GM21529 (cell line): Measurements from ENCODE around the gene STK26.
"Not testable (repeated sequence)": the region's sequence is repeated elsewhere in the genome, so short reads cannot be mapped to it uniquely, and the experiment has no call there.

Source experiments
- ATAC-seq: cut with Tn5 transposase; IDR thresholded peaks from one replicate; pipeline ENCODE4 v1.9.1; 2021; ENCODE audit not compliant: unreplicated experiment

The STK26 gene

GRCh38 chrX:132034648-132035047, 11.5 kb downstream of the STK26 start:
- peak; percentile 49 for ATAC-seq

GRCh38 chrX:132037479-132037993, 14.4 kb downstream of the STK26 start:
- no peak for ATAC-seq

- no peak for ATAC-seq
Measured at GRCh38 chrX:132040066-132040465, 17.0 kb downstream of the STK26 start.

GRCh38 chrX:132041015-132041414, 17.9 kb downstream of the STK26 start:
- no peak for ATAC-seq

- ATAC-seq, result no peak
Measured at GRCh38 chrX:132043977-132044376, 20.9 kb downstream of the STK26 start.

- ATAC-seq, result no peak
Measured at GRCh38 chrX:132044953-132045352, 21.9 kb downstream of the STK26 start.

GRCh38 chrX:132045456-132045855, 22.4 kb downstream of the STK26 start:
- ATAC-seq, result no peak

- ATAC-seq, result no peak
Measured at GRCh38 chrX:132046533-132046932, 23.4 kb downstream of the STK26 start.

GRCh38 chrX:132051778-132052177, 28.7 kb downstream of the STK26 start:
- ATAC-seq, result not testable (repeated sequence)

GRCh38 chrX:132058050-132058449, 34.9 kb downstream of the STK26 start:
- ATAC-seq, result no peak

- no peak for ATAC-seq
Measured at GRCh38 chrX:132058975-132059374, 35.9 kb downstream of the STK26 start.

- ATAC-seq, result peak; percentile 78
Measured at GRCh38 chrX:132059973-132060540, 37.0 kb downstream of the STK26 start.

GRCh38 chrX:132063334-132063733, 40.2 kb downstream of the STK26 start:
- no peak for ATAC-seq

- ATAC-seq, result no peak
Measured at GRCh38 chrX:132063862-132064261, 40.8 kb downstream of the STK26 start.

- ATAC-seq, result no peak
Measured at GRCh38 chrX:132068405-132068804, 45.3 kb downstream of the STK26 start.

- ATAC-seq, result no peak
Measured at GRCh38 chrX:132071254-132071653, 48.2 kb downstream of the STK26 start.

GRCh38 chrX:132077414-132077813, 54.3 kb downstream of the STK26 start:
- no peak for ATAC-seq

GRCh38 chrX:132077912-132078311, 54.8 kb downstream of the STK26 start:
- ATAC-seq, result no peak

- ATAC-seq, result no peak
Measured at GRCh38 chrX:132085786-132086185, 62.7 kb downstream of the STK26 start.

- no peak for ATAC-seq
Measured at GRCh38 chrX:132086672-132087071, 63.6 kb downstream of the STK26 start.

GRCh38 chrX:132088864-132089263, 65.8 kb downstream of the STK26 start:
- ATAC-seq, result no peak

- ATAC-seq, result no peak
Measured at GRCh38 chrX:132090403-132091159, 67.5 kb downstream of the STK26 start.
